HG03097 (cell line): Measurements from ENCODE around the gene RAET1G.
"Not testable (repeated sequence)": the region's sequence is repeated elsewhere in the genome, so short reads cannot be mapped to it uniquely, and the experiment has no call there.

Source experiments
- ATAC-seq: cut with Tn5 transposase; IDR thresholded peaks from one replicate; pipeline ENCODE4 v1.9.1; 2021; ENCODE audit not compliant: unreplicated experiment, low FRiP score

The RAET1G gene

GRCh38 chr6:149954328-149954983 is 31.5 kb upstream of the RAET1G start:
- ATAC-seq, result not testable (repeated sequence)

GRCh38 chr6:149953934-149954327 is 31.0 kb upstream of the RAET1G start:
- not testable (repeated sequence) for ATAC-seq

GRCh38 chr6:149953390-149953789 is 30.5 kb upstream of the RAET1G start:
- not testable (repeated sequence) for ATAC-seq

GRCh38 chr6:149951626-149952025 is 28.7 kb upstream of the RAET1G start:
- ATAC-seq, result no peak

GRCh38 chr6:149951096-149951495 is 28.2 kb upstream of the RAET1G start:
- no peak for ATAC-seq

GRCh38 chr6:149950423-149950822 is 27.5 kb upstream of the RAET1G start:
- no peak for ATAC-seq

- ATAC-seq, result no peak
Observed at GRCh38 chr6:149948616-149949015, 25.7 kb upstream of the RAET1G start.

- ATAC-seq, result no peak
Observed at GRCh38 chr6:149948011-149948410, 25.1 kb upstream of the RAET1G start.

- ATAC-seq, result not testable (repeated sequence)
Observed at GRCh38 chr6:149947533-149947932, 24.6 kb upstream of the RAET1G start.

GRCh38 chr6:149946631-149947030 is 23.7 kb upstream of the RAET1G start:
- ATAC-seq, result not testable (repeated sequence)

GRCh38 chr6:149945276-149945675 is 22.4 kb upstream of the RAET1G start:
- ATAC-seq, result not testable (repeated sequence)

GRCh38 chr6:149943321-149943720 is 20.4 kb upstream of the RAET1G start:
- ATAC-seq, result not testable (repeated sequence)

GRCh38 chr6:149942461-149942829 is 19.5 kb upstream of the RAET1G start:
- no peak for ATAC-seq

- ATAC-seq, result no peak
Observed at GRCh38 chr6:149941583-149942460, 18.9 kb upstream of the RAET1G start, which contains the start of gene ULBP2. TSS of gene ULBP2 (plus strand) at chr6:149942014. CDS start at chr6:149942073, 59 bp downstream.

GRCh38 chr6:149940672-149940982 is 17.7 kb upstream of the RAET1G start:
- ATAC-seq, result no peak

- ATAC-seq, result no peak
Observed at GRCh38 chr6:149939909-149940671, 17.2 kb upstream of the RAET1G start.

GRCh38 chr6:149939356-149939648 is 16.4 kb upstream of the RAET1G start:
- ATAC-seq, result no peak

- peak; percentile 64 for ATAC-seq
Observed at GRCh38 chr6:149938571-149939355, 15.8 kb upstream of the RAET1G start.

GRCh38 chr6:149938013-149938570 is 15.2 kb upstream of the RAET1G start:
- ATAC-seq, result not testable (repeated sequence)

- no peak for ATAC-seq
Observed at GRCh38 chr6:149936743-149937142, 13.8 kb upstream of the RAET1G start.
